HEK293 (cell line): ENCODE measurements around the gene CDH5.
A peak's percentile ranks its signal among the peaks of the same experiment; 100 is the strongest.

Experiments
- CTCF ChIA-PET: fragments of 350-600 bp; formaldehyde crosslinking; extraction: SDS; loops from one replicate; lab custom pipeline; 2021; ENCODE audit warnings: antibody characterized with exemption; lab: Yijun Ruan, JAX
- POLR2A ChIA-PET: fragments of 300-600 bp; formaldehyde crosslinking; extraction: SDS; loops from one replicate; lab custom pipeline; 2020; ENCODE audit warnings: antibody characterized with exemption, inconsistent platforms; lab: Yijun Ruan, JAX
- H3K27ac ChIP-seq: fragments of 200-500 bp; sonication (Bioruptor generic); 2 replicates; pipeline ENCODE4 v1.5.1; 2014; ENCODE audit warnings: low read depth, low read length, control low read depth, inconsistent platforms; ENCODE audit errors: extremely low read depth
- H3K36me3 ChIP-seq, 2 experiments: fragments of 200-500 bp in 1 of 2; sonication (Bioruptor generic) in 1 of 2; 1 replicate in 1 of 2; 2 replicates in 1 of 2; pipeline ENCODE4 v1.5.1; 2014 to 2017; ENCODE audit warnings: inconsistent platforms in 2 of 2, low read length in 2 of 2; ENCODE audit not compliant: control insufficient read depth in 2 of 2, insufficient read depth in 1 of 2
- H3K4me1 ChIP-seq: fragments of 200-500 bp; sonication (Bioruptor generic); 2 replicates; pipeline ENCODE4 v1.5.1; 2014; ENCODE audit warnings: mild to moderate bottlenecking, low read length, inconsistent platforms; ENCODE audit not compliant: control insufficient read depth, insufficient read depth
- H3K4me3 ChIP-seq: 2 replicates; pipeline ENCODE4 v1.5.1; 2011; ENCODE audit warnings: low read depth, mild to moderate bottlenecking, control low read depth, low read length, moderate library complexity
- H3K9me3 ChIP-seq: fragments of 200-500 bp; sonication (Bioruptor generic); 2 replicates; pipeline ENCODE4 v1.5.1; 2014; ENCODE audit warnings: low read depth, low read length, inconsistent platforms; ENCODE audit not compliant: control insufficient read depth, insufficient read depth
- CTCF ChIP-seq: fragments of 450-650 bp; formaldehyde crosslinking; IDR thresholded peaks from 2 replicates; pipeline ENCODE4 v1.5.1; 2016; ENCODE audit warnings: missing biosample characterization, missing genetic modification characterization
- EGR2 ChIP-seq: fragments of 450-650 bp; formaldehyde crosslinking; IDR thresholded peaks from 2 replicates; pipeline ENCODE4 v1.5.1; 2016; ENCODE audit warnings: low read depth, missing biosample characterization, missing genetic modification characterization
- GLIS1 ChIP-seq: fragments of 450-650 bp; formaldehyde crosslinking; IDR thresholded peaks from 2 replicates; pipeline ENCODE4 v1.5.1; 2016; ENCODE audit warnings: missing biosample characterization, missing genetic modification characterization
- IKZF3 ChIP-seq: fragments of 450-650 bp; IDR thresholded peaks from 2 replicates; pipeline ENCODE4 v1.5.0; 2018; ENCODE audit warnings: missing biosample characterization, mild to moderate bottlenecking, missing genetic modification characterization, moderate library complexity
- KLF9 ChIP-seq: fragments of 450-650 bp; formaldehyde crosslinking; IDR thresholded peaks from 2 replicates; pipeline ENCODE4 v1.5.1; 2016; ENCODE audit warnings: missing biosample characterization, missing genetic modification characterization, low read depth
- PRDM10 ChIP-seq: fragments of 450-650 bp; formaldehyde crosslinking; IDR thresholded peaks from 2 replicates; pipeline ENCODE4 v1.5.1; 2016; ENCODE audit warnings: missing biosample characterization, missing genetic modification characterization
- SP3 ChIP-seq: fragments of 450-650 bp; formaldehyde crosslinking; IDR thresholded peaks from 2 replicates; pipeline ENCODE4 v1.5.1; 2016; ENCODE audit warnings: missing biosample characterization, missing genetic modification characterization
- ZBTB1 ChIP-seq: fragments of 450-650 bp; formaldehyde crosslinking; IDR thresholded peaks from 2 replicates; pipeline ENCODE4 v1.5.1; 2016; ENCODE audit warnings: missing biosample characterization, missing genetic modification characterization
- ZBTB48 ChIP-seq: fragments of 450-650 bp; formaldehyde crosslinking; IDR thresholded peaks from 2 replicates; pipeline ENCODE4 v1.5.1; 2016; ENCODE audit warnings: missing biosample characterization, missing genetic modification characterization
- ZBTB8A ChIP-seq: fragments of 450-650 bp; formaldehyde crosslinking; IDR thresholded peaks from 2 replicates; pipeline ENCODE4 v1.5.1; 2016; ENCODE audit warnings: missing biosample characterization, missing genetic modification characterization
- ZFP41 ChIP-seq: fragments of 450-650 bp; formaldehyde crosslinking; IDR thresholded peaks from 2 replicates; pipeline ENCODE4 v1.5.1; 2016; ENCODE audit warnings: missing biosample characterization, missing genetic modification characterization, borderline replicate concordance
- ZNF155 ChIP-seq: fragments of 450-650 bp; formaldehyde crosslinking; IDR thresholded peaks from 2 replicates; pipeline ENCODE4 v1.5.1; 2016; ENCODE audit warnings: missing biosample characterization, missing genetic modification characterization
- ZNF221 ChIP-seq: fragments of 450-650 bp; formaldehyde crosslinking; IDR thresholded peaks from 2 replicates; pipeline ENCODE4 v1.5.1; 2017; ENCODE audit warnings: missing biosample characterization, missing genetic modification characterization, borderline replicate concordance
- ZNF302 ChIP-seq: fragments of 450-650 bp; formaldehyde crosslinking; IDR thresholded peaks from 2 replicates; pipeline ENCODE4 v1.5.1; 2016; ENCODE audit warnings: missing biosample characterization, missing genetic modification characterization, low read depth
- ZNF449 ChIP-seq: fragments of 450-650 bp; formaldehyde crosslinking; IDR thresholded peaks from 2 replicates; pipeline ENCODE4 v1.5.1; 2017; ENCODE audit warnings: missing biosample characterization, mild to moderate bottlenecking, missing genetic modification characterization, moderate library complexity
- ZNF580 ChIP-seq: fragments of 450-650 bp; formaldehyde crosslinking; IDR thresholded peaks from 2 replicates; pipeline ENCODE4 v1.5.1; 2016; ENCODE audit warnings: missing biosample characterization, missing genetic modification characterization
- ZNF654 ChIP-seq: fragments of 450-650 bp; formaldehyde crosslinking; IDR thresholded peaks from 2 replicates; pipeline ENCODE4 v1.5.1; 2016; ENCODE audit warnings: low read depth, missing biosample characterization, missing genetic modification characterization
- ZNF830 ChIP-seq: fragments of 450-650 bp; IDR thresholded peaks from 2 replicates; pipeline ENCODE4 v1.5.0; 2018; ENCODE audit warnings: missing biosample characterization, missing genetic modification characterization, low read depth, mild to moderate bottlenecking, moderate library complexity

Gene CDH5

GRCh38 chr16:66342294-66342900 is 24.1 kb upstream of the CDH5 start:
- H3K36me3 ChIP-seq, result no peaks in the 10 kb centered on the region
- ChIA-PET POLR2A (no interaction called here), CTCF (interaction anchor here (0.6 to 3.3 kb wide), 24 partner anchors 8 to 1920 kb away, joined by 3 to 27 read pairs (median 3); no protein-coding TSS in a partner anchor)
- no peak overlapping the region for H3K4me3 ChIP-seq
- no peak overlapping the region for H3K27ac ChIP-seq
- no peaks in the 10 kb centered on the region for H3K9me3 ChIP-seq
- TF ChIP-seq ZBTB1 (tag by site-specific recombination) (no peak), ZNF221 (tag by site-specific recombination) (no peak), ZBTB48 (tag by site-specific recombination) (peak; percentile 98), PRDM10 (tag by site-specific recombination) (peak; percentile 55; the same call in 1 of the 2 replicates), ZNF580 (tag by site-specific recombination) (no peak), ZBTB8A (tag by site-specific recombination) (no peak), IKZF3 (tag by site-specific recombination) (peak; percentile 58), KLF9 (tag by site-specific recombination) (no peak), ZFP41 (tag by site-specific recombination) (no peak), CTCF (tag by site-specific recombination) (peak; percentile 72), ZNF654 (tag by site-specific recombination) (peak; percentile 7; the same call in 1 of the 2 replicates), ZNF830 (tag by site-specific recombination) (no peak), ZNF155 (tag by site-specific recombination) (no peak), ZNF449 (tag by site-specific recombination) (no peak), EGR2 (no peak), ZNF302 (tag by site-specific recombination) (no peak)
- H3K4me1 ChIP-seq, result no peaks in the 10 kb centered on the region

GRCh38 chr16:66344533-66345145 is 21.9 kb upstream of the CDH5 start:
- POLR2A ChIA-PET, result no interaction called here
- Histone ChIP-seq H3K27ac (no peak overlapping the region), H3K36me3 (no peaks in the 10 kb centered on the region), H3K4me1 (no peaks in the 10 kb centered on the region), H3K4me3 (no peak overlapping the region), H3K9me3 (no peaks in the 10 kb centered on the region)
- TF ChIP-seq GLIS1 (tag by site-specific recombination), result 0 out of 2 replicates have a peak, but pooled peaks have one; percentile 19
- no peak for TF ChIP-seq SP3 (tag by site-specific recombination)
- peak; percentile 44 for TF ChIP-seq ZNF654 (tag by site-specific recombination)
- CTCF ChIA-PET, result interaction anchor here (0.7 to 4.1 kb wide), 20 partner anchors 9 to 249 kb away, joined by 3 to 66 read pairs (median 5); partner anchors contain the start of gene CDH5
